ENCODE results near the gene AURKA.

DNA sequence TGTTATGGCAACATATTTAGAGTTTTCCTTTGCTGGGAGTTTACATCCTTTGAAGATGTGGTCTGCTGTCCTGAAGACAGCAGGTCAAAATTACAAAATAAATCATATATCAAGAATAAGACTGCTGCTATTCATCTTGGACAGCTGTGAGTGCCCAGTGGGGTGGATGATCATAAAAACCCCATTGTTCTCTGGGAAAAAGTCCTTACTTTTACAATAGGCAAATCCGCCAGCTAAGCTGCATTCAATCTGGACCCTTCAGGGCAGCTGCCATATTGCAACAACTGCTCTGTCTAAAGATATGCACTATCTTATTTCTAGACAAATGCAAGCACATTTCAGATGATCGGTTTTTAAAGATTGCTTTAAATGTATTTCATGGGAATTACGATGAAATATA lies 39.5 kb upstream of the AURKA start:
- TF ChIP-seq, protein P1, sequence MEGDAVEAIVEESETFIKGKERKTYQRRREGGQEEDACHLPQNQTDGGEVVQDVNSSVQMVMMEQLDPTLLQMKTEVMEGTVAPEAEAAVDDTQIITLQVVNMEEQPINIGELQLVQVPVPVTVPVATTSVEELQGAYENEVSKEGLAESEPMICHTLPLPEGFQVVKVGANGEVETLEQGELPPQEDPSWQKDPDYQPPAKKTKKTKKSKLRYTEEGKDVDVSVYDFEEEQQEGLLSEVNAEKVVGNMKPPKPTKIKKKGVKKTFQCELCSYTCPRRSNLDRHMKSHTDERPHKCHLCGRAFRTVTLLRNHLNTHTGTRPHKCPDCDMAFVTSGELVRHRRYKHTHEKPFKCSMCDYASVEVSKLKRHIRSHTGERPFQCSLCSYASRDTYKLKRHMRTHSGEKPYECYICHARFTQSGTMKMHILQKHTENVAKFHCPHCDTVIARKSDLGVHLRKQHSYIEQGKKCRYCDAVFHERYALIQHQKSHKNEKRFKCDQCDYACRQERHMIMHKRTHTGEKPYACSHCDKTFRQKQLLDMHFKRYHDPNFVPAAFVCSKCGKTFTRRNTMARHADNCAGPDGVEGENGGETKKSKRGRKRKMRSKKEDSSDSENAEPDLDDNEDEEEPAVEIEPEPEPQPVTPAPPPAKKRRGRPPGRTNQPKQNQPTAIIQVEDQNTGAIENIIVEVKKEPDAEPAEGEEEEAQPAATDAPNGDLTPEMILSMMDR (IDR thresholded peaks at IDR 0.05; ENCODE audit: insufficient read depth, low read length, poor library complexity, severe bottlenecking) = no peak
- TF ChIP-seq EZH2phosphoT487 (conservative IDR thresholded peaks at IDR 0.05; ENCODE audit: low read length) = no peak

Measured in SU-DHL-6 (cell line).